Measurements from ENCODE around the gene CCDC188. TPM values are rescaled to one million over a fixed set of nuclear protein-coding genes. Genes with fewer than 3 reads are reported as not detected.

Gene CCDC188
- total and polyA plus RNA-seq, 2 of the 8 experiments (the other 6 are each of a cell fraction or from before 2014, with no cell fraction given), result not detected

GRCh38 chr22:20111045-20111688, 39.7 kb downstream of the CCDC188 start:
- no peak for FAIRE-seq
- TF ChIP-seq EP300 (IDR thresholded peaks at IDR 0.05; ENCODE audit: borderline replicate concordance in 1 of 2, low read depth in 2 of 2, low read length in 2 of 2) (no peak), POLR2AphosphoS5 (IDR thresholded peaks at IDR 0.05; ENCODE audit: low read depth, low read length) (peak; percentile 78), CTBP2 (IDR thresholded peaks at IDR 0.05; ENCODE audit: borderline replicate concordance, insufficient read depth, insufficient read length, low read length) (no peak), CREB1 (IDR thresholded peaks at IDR 0.05) (no peak), MAX (IDR thresholded peaks at IDR 0.05) (peak; percentile 22; the same call in 1 of the 2 replicates), SIRT6 (IDR thresholded peaks at IDR 0.05; ENCODE audit: low read length) (no peak), NRF1 (IDR thresholded peaks at IDR 0.05; ENCODE audit: low read depth, low read length) (no peak), SIN3A (conservative IDR thresholded peaks at IDR 0.05 in 1 of 2, IDR thresholded peaks at IDR 0.05 in 1 of 2; ENCODE audit: low read depth in 1 of 2, low read length in 2 of 2) (peak in 1 of 2 experiments; percentile 59; a peak in 1 of 4 replicates), TAF1 (IDR thresholded peaks at IDR 0.05; ENCODE audit: low read depth, low read length) (0 out of 2 replicates have a peak, but pooled peaks have one; percentile 21)

More at GRCh38 chr22:20111045-20111688, 39.7 kb downstream of the CCDC188 start:
- Histone ChIP-seq H3K14ac (ENCODE audit: insufficient read length) (no peak overlapping the region), H4K8ac (ENCODE audit: extremely low read depth, insufficient read depth, low read length) (no peak overlapping the region), H2AK5ac (ENCODE audit: low read depth, low read length) (no peak overlapping the region), H4K5ac (ENCODE audit: insufficient read length, low read depth, low read length) (no peak overlapping the region), H3K27me3 (replicated peaks in 1 of 4; ENCODE audit: control insufficient read depth in 3 of 4, extremely low read depth in 1 of 4, insufficient read depth in 3 of 4, low read length in 3 of 4) (no peaks in the 10 kb centered on the region), H3K4ac (replicated peaks; ENCODE audit: insufficient read length, low read depth, low read length) (no peak overlapping the region), H3K36me3 (ENCODE audit: control insufficient read depth in 2 of 4, insufficient read depth in 4 of 4, low read length in 3 of 4) (peaks cover 44 to 60% (median 58%) of the 10 kb centered on the region in 4 experiments), H3K27ac (ENCODE audit: low read depth, low read length) (no peak overlapping the region), H2BK15ac (ENCODE audit: low read length) (no peak overlapping the region), H3K56ac (replicated peaks; ENCODE audit: insufficient read length, low read depth, low read length) (no peak overlapping the region), H2BK20ac (ENCODE audit: low read length) (no peak overlapping the region), H3K4me3 (ENCODE audit: extremely low read depth in 1 of 4, insufficient read depth in 2 of 4, low read depth in 3 of 4, low read length in 4 of 4) (no peak overlapping the region), H3K23ac (ENCODE audit: insufficient read length) (no peak overlapping the region), H4K91ac (replicated peaks; ENCODE audit: insufficient read length, low read length) (no peak overlapping the region), H3K79me2 (ENCODE audit: control insufficient read depth in 1 of 2, insufficient read depth in 2 of 2, low read length in 2 of 2) (peaks cover 0 to 12% of the 10 kb centered on the region in 2 experiments; a peak in 1 of 4 replicates), H3K4me2 (ENCODE audit: insufficient read depth in 1 of 2, low read depth in 2 of 2, low read length in 2 of 2) (no peak overlapping the region), H2BK5ac (ENCODE audit: low read depth, low read length) (no peak overlapping the region), H4K20me1 (replicated peaks in 1 of 2; ENCODE audit: control insufficient read depth in 1 of 2, insufficient read depth in 2 of 2, low read length in 2 of 2) (peaks cover 17 to 35% of the 10 kb centered on the region in 2 experiments), H3K79me1 (ENCODE audit: low read depth, low read length) (peaks cover 6% of the 10 kb centered on the region; the same call in 1 of the 2 replicates), H3K9me3 (ENCODE audit: insufficient read depth in 2 of 2, low read depth in 1 of 2, low read length in 1 of 2) (no peaks in the 10 kb centered on the region), H3K9ac (replicated peaks in 1 of 4; ENCODE audit: extremely low read depth in 1 of 4, low read depth in 3 of 4, low read length in 3 of 4) (no peak overlapping the region), H2BK120ac (replicated peaks; ENCODE audit: low read depth, low read length) (no peak overlapping the region), H2BK12ac (ENCODE audit: low read depth, low read length) (no peak overlapping the region), H3K18ac (ENCODE audit: extremely low read depth, low read length) (no peak overlapping the region), H3K4me1 (replicated peaks in 1 of 4; ENCODE audit: control insufficient read depth in 3 of 4, insufficient read depth in 4 of 4, low read length in 3 of 4) (no peaks in the 10 kb centered on the region), H3K23me2 (ENCODE audit: low read depth, low read length) (no peaks in the 10 kb centered on the region; the same call in 1 of the 2 replicates), H2AFZ (ENCODE audit: low read length) (no peak overlapping the region)
- ChIA-PET CTCF (ENCODE audit: partially characterized antibody) (interaction anchor here (0.6 to 3.2 kb wide), 12 partner anchors 10 to 146 kb away, joined by 3 to 23 read pairs (median 4); no protein-coding TSS in a partner anchor), POLR2A (ENCODE audit: partially characterized antibody) (interaction anchor here (1.0 to 22.7 kb wide), 7 partner anchors 10 to 139 kb away, joined by 3 to 598 read pairs (median 10); partner anchors contain the start of gene DGCR8)
- DNase-seq (ENCODE audit: low read depth in 1 of 2, low spot score in 2 of 2), result no peak
- 82% methylated on average over 13 of the region's 14 CpGs; no CpG with 5 or more reads in 1 of the 2 experiments for WGBS, 2 experiments (ENCODE audit: extremely low coverage in 1 of 2, insufficient coverage in 1 of 2, insufficient read length in 1 of 2, insufficient replicate concordance in 2 of 2, low coverage in 1 of 2, low lambda C conversion rate in 2 of 2, missing lambda C conversion rate in 1 of 2)
